Activated CD4-positive, alpha-beta T cell treated with anti-CD3 and anti-CD28 coated beads, Interleukin-2, amount 10 ng/mL, durations not matched to agents 24 days and 14 days (primary cell): ENCODE results near the gene LUC7L3. TPM values are rescaled to one million over a fixed set of nuclear protein-coding genes. Genes with fewer than 3 reads are reported as not detected.
A peak's percentile ranks its signal among the peaks of the same experiment; 100 is the strongest.

Experiments used
- DNase-seq: peaks from one replicate; pipeline ENCODE4 v3.0.0; 2022
- H3K27ac Mint-ChIP-seq: one replicate; pipeline ENCODE4 v1.8.0; 2022; ENCODE audit warnings: mild to moderate bottlenecking, mixed read lengths
- H3K27me3 Mint-ChIP-seq: one replicate; pipeline ENCODE4 v1.8.0; 2022; ENCODE audit warnings: mixed read lengths
- H3K36me3 Mint-ChIP-seq: one replicate; pipeline ENCODE4 v1.8.0; 2022; ENCODE audit warnings: low read depth, mild to moderate bottlenecking, mixed read lengths
- H3K4me1 Mint-ChIP-seq: one replicate; pipeline ENCODE4 v1.8.0; 2021; ENCODE audit warnings: mixed read lengths
- H3K4me3 Mint-ChIP-seq: one replicate; pipeline ENCODE4 v1.8.0; 2022; ENCODE audit warnings: mild to moderate bottlenecking, moderate library complexity, mixed read lengths
- H3K9me3 Mint-ChIP-seq: one replicate; pipeline ENCODE4 v1.8.0; 2021; ENCODE audit warnings: mixed read lengths
- intact Hi-C: fragments of 100-400 bp; cut with micrococcal nuclease; formaldehyde crosslinking; loops from one replicate; pipeline ENCODE4 v1.15.1; 2023
- total RNA-seq: library from RNA; stranded (reverse); gene quantifications from 2 replicates; pipeline ENCODE4 v1.2.3, GENCODE V29; 2022

LUC7L3 gene
- total RNA-seq, 1 donor from 2014 or later, result 125 TPM

- Mint-ChIP-seq H3K9me3 (no peaks in the 10 kb centered on the region), H3K4me3 (no peak overlapping the region), H3K27me3 (no peaks in the 10 kb centered on the region), H3K4me1 (peaks cover 3% of the 10 kb centered on the region), H3K36me3 (peaks cover 21% of the 10 kb centered on the region), H3K27ac (no peak overlapping the region)
- intact Hi-C loops, result no loop called here
- no peak for DNase-seq
Measured at GRCh38 chr17:50690887-50691549, 28.4 kb upstream of the LUC7L3 start.

- DNase-seq, result no peak
- intact Hi-C loops, result no loop called here
- H3K4me3 Mint-ChIP-seq, result no peak overlapping the region
- H3K27me3 Mint-ChIP-seq, result no peaks in the 10 kb centered on the region
- H3K9me3 Mint-ChIP-seq, result no peaks in the 10 kb centered on the region
- H3K27ac Mint-ChIP-seq, result no peak overlapping the region
- peaks cover 27% of the 10 kb centered on the region for H3K36me3 Mint-ChIP-seq
- H3K4me1 Mint-ChIP-seq, result peaks cover 3% of the 10 kb centered on the region
Measured at GRCh38 chr17:50691550-50692447, 27.6 kb upstream of the LUC7L3 start.

GRCh38 chr17:50692448-50693035 is 26.9 kb upstream of the LUC7L3 start:
- intact Hi-C loops, result no loop called here
- peaks cover 10% of the 10 kb centered on the region for H3K4me1 Mint-ChIP-seq
- no peak overlapping the region for H3K27ac Mint-ChIP-seq
- H3K9me3 Mint-ChIP-seq, result no peaks in the 10 kb centered on the region
- no peak overlapping the region for H3K4me3 Mint-ChIP-seq
- no peaks in the 10 kb centered on the region for H3K27me3 Mint-ChIP-seq
- peaks cover 35% of the 10 kb centered on the region for H3K36me3 Mint-ChIP-seq
- DNase-seq, result no peak

GRCh38 chr17:50693036-50693682 is 26.2 kb upstream of the LUC7L3 start:
- no peaks in the 10 kb centered on the region for H3K9me3 Mint-ChIP-seq
- no peak overlapping the region for H3K27ac Mint-ChIP-seq
- intact Hi-C loops, result no loop called here
- H3K4me1 Mint-ChIP-seq, result peaks cover 16% of the 10 kb centered on the region
- H3K4me3 Mint-ChIP-seq, result no peak overlapping the region
- H3K36me3 Mint-ChIP-seq, result peaks cover 40% of the 10 kb centered on the region
- no peaks in the 10 kb centered on the region for H3K27me3 Mint-ChIP-seq
- DNase-seq, result no peak

GRCh38 chr17:50696365-50696879 is 23.0 kb upstream of the LUC7L3 start:
- H3K4me3 Mint-ChIP-seq, result no peak overlapping the region
- intact Hi-C loops, result loop anchor here (5.0 kb wide), 1 partner anchor 214 kb away; no protein-coding TSS in a partner anchor
- no peak overlapping the region for H3K27ac Mint-ChIP-seq
- H3K9me3 Mint-ChIP-seq, result no peaks in the 10 kb centered on the region
- H3K27me3 Mint-ChIP-seq, result no peaks in the 10 kb centered on the region
- H3K4me1 Mint-ChIP-seq, result peaks cover 24% of the 10 kb centered on the region
- DNase-seq, result no peak
- peaks cover 61% of the 10 kb centered on the region for H3K36me3 Mint-ChIP-seq

- Mint-ChIP-seq H3K27me3 (no peaks in the 10 kb centered on the region), H3K4me1 (peaks cover 28% of the 10 kb centered on the region), H3K4me3 (no peak overlapping the region), H3K27ac (peak overlapping the region; percentile 12), H3K36me3 (peaks cover 64% of the 10 kb centered on the region), H3K9me3 (no peaks in the 10 kb centered on the region)
- intact Hi-C loops, result loop anchor here (5.0 kb wide), 1 partner anchor 215 kb away; no protein-coding TSS in a partner anchor
- no peak for DNase-seq
Measured at GRCh38 chr17:50697062-50697461, 22.3 kb upstream of the LUC7L3 start.

GRCh38 chr17:50697663-50698272 is 21.6 kb upstream of the LUC7L3 start:
- H3K27me3 Mint-ChIP-seq, result no peaks in the 10 kb centered on the region
- DNase-seq, result no peak
- no peak overlapping the region for H3K27ac Mint-ChIP-seq
- intact Hi-C loops, result loop anchor here (5.0 kb wide), 1 partner anchor 215 kb away; no protein-coding TSS in a partner anchor
- peaks cover 31% of the 10 kb centered on the region for H3K4me1 Mint-ChIP-seq
- H3K9me3 Mint-ChIP-seq, result no peaks in the 10 kb centered on the region
- H3K36me3 Mint-ChIP-seq, result peaks cover 64% of the 10 kb centered on the region
- H3K4me3 Mint-ChIP-seq, result no peak overlapping the region

- intact Hi-C loops, result loop anchor here (5.0 kb wide), 1 partner anchor 217 kb away; no protein-coding TSS in a partner anchor
- no peak for DNase-seq
- Mint-ChIP-seq H3K4me3 (no peak overlapping the region), H3K9me3 (no peaks in the 10 kb centered on the region), H3K4me1 (peaks cover 42% of the 10 kb centered on the region), H3K27ac (no peak overlapping the region), H3K36me3 (peaks cover 67% of the 10 kb centered on the region), H3K27me3 (no peaks in the 10 kb centered on the region)
Measured at GRCh38 chr17:50699410-50699809, 20.0 kb upstream of the LUC7L3 start.

GRCh38 chr17:50703162-50703561 is 16.2 kb upstream of the LUC7L3 start:
- Mint-ChIP-seq H3K4me1 (peaks cover 39% of the 10 kb centered on the region), H3K4me3 (no peak overlapping the region), H3K9me3 (no peaks in the 10 kb centered on the region), H3K27ac (peak overlapping the region; percentile 54), H3K36me3 (peaks cover 56% of the 10 kb centered on the region), H3K27me3 (no peaks in the 10 kb centered on the region)
- DNase-seq, result no peak
- intact Hi-C loops, result no loop called here

GRCh38 chr17:50707289-50708049 is 11.9 kb upstream of the LUC7L3 start, which contains the start of gene ANKRD40:
TSS of gene ANKRD40 (minus strand) at chr17:50707914. CDS start at chr17:50707654, 260 bp downstream.
- peaks cover 33% of the 10 kb centered on the region for H3K4me1 Mint-ChIP-seq
- DNase-seq, result peak; percentile 98
- no peaks in the 10 kb centered on the region for H3K9me3 Mint-ChIP-seq
- peak within 1 kb of the TSS; percentile 98 for H3K27ac Mint-ChIP-seq
- peak within 1 kb of the TSS; percentile 86 for H3K4me3 Mint-ChIP-seq
- peaks cover 31% of the 10 kb centered on the region for H3K36me3 Mint-ChIP-seq
- peaks cover 2% of the 10 kb centered on the region for H3K27me3 Mint-ChIP-seq
- intact Hi-C loops, result loop anchor here (1.0 to 5.0 kb wide), 4 partner anchors 12 to 460 kb away; partner anchors contain the start of genes LUC7L3, NME1, NME2 and RSAD1

- Mint-ChIP-seq H3K9me3 (no peaks in the 10 kb centered on the region), H3K36me3 (peaks cover 28% of the 10 kb centered on the region), H3K4me1 (peaks cover 30% of the 10 kb centered on the region), H3K4me3 (peak overlapping the region; percentile 86), H3K27ac (peak overlapping the region; percentile 97), H3K27me3 (peaks cover 5% of the 10 kb centered on the region)
- intact Hi-C loops, result loop anchor here (1.0 to 5.0 kb wide), 4 partner anchors 11 to 459 kb away; partner anchors contain the start of genes LUC7L3, NME1, NME2 and RSAD1
- peak; percentile 70 for DNase-seq
Measured at GRCh38 chr17:50708050-50709000, 11.1 kb upstream of the LUC7L3 start.
